ENCODE measurements around the gene DTNBP1.

DTNBP1 gene

GRCh38 chr6:15513131-15513771 lies 149.6 kb downstream of the DTNBP1 start:
- no peak for DNase-seq

GRCh38 chr6:15512721-15513120 lies 150.1 kb downstream of the DTNBP1 start:
- no peak for DNase-seq

- DNase-seq = no peak
These were observed 150.7 kb downstream of the DTNBP1 start for GRCh38 chr6:15512126-15512525.

DNA sequence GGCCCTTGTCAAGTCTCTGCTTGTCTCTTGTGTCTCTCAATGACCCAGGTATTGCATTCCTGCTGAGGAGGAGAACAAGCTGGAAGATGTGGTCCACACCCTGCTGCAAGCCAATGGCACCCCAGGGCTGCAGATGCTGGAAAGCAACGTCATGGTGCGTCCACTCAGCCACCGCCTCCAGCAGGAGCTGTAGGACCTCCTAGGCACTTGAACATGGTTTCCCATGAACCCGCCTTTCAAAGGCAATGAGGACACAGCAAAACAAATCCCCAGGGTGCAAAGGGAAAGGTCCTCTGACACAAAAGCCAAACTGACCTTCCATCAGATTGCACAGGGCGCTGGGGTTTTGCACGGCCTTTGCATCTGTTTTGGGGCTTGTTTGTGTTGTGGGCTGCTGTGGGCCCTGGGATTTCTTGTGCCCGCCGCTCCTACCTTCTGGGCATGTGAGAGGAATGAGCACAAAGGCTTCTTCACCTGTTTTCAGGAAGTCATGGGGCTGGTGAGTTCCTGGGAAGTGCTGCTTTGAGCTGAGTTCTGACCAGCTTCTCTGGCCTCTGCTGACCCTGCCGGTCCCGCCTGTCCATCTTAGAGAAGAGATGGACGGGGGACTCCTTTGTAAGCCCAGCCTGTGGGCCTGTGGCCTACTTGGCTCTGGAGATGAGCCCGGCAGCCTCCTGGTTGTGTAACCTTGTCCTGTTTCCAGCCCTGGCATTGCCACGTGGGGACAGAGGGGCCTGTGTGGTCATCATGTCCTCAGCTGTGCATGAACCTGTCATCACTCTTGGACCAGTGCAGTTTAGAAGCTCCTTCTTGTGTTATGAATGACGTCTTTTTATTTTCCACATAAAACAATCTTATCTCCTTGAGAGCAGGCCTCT lies 151.3 kb downstream of the DTNBP1 start:
- DNase-seq = no peak

GRCh38 chr6:15510536-15511247 lies 152.1 kb downstream of the DTNBP1 start:
- no peak for DNase-seq

GRCh38 chr6:15510121-15510520 lies 152.7 kb downstream of the DTNBP1 start:
- no peak for DNase-seq

- DNase-seq = no peak
These were observed 153.4 kb downstream of the DTNBP1 start for GRCh38 chr6:15509335-15509933.

- no peak for DNase-seq
These were observed 153.9 kb downstream of the DTNBP1 start for GRCh38 chr6:15508931-15509330.

DNA sequence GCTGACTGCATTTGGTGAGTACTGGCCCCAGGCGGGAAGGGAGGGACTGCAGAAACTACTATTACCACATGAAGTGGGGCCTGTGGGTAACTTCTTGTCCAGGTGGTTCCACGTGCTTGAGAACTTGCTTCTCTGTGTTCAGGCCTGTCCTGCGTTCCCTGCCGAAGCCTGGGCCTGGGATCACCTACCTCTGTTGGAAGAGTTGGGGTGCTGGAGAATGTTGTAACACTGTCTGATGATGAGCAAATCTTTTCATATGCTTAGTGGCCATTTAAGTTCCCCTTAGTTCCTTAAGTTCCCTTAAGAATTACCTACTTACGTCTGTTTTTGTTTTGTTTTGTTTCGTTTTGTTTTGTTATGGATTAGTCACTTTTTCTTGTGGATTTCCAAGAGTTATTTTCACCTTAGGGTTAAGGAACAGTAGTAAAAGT lies 154.4 kb downstream of the DTNBP1 start:
- DNase-seq = no peak

DNA sequence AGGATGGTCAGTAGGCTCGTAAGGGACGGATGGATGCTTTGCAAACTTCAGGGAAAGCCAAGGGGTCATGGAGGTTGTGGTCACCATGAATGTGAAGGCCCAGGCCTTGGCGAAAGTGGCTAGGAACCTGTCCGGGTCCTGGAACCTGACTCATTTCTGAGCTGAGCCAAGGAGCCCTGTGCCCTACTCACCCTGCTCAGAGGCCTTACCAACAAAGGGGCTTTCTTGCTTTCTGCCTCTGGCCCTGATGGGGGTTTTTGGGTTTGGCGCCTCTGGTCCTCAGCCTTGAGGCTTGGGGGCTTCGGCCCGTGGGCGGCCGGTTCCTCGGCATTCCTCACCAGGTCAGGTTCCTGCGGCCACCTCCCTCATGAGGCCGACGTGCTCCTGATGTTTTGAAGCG lies 155.1 kb downstream of the DTNBP1 start:
- DNase-seq = no peak

- DNase-seq = no peak
These were observed 155.6 kb downstream of the DTNBP1 start for GRCh38 chr6:15507221-15507620.

- DNase-seq = no peak
These were observed 156.8 kb downstream of the DTNBP1 start for GRCh38 chr6:15506066-15506465.

- no peak for DNase-seq
These were observed 157.3 kb downstream of the DTNBP1 start for GRCh38 chr6:15505463-15505918.

DNA sequence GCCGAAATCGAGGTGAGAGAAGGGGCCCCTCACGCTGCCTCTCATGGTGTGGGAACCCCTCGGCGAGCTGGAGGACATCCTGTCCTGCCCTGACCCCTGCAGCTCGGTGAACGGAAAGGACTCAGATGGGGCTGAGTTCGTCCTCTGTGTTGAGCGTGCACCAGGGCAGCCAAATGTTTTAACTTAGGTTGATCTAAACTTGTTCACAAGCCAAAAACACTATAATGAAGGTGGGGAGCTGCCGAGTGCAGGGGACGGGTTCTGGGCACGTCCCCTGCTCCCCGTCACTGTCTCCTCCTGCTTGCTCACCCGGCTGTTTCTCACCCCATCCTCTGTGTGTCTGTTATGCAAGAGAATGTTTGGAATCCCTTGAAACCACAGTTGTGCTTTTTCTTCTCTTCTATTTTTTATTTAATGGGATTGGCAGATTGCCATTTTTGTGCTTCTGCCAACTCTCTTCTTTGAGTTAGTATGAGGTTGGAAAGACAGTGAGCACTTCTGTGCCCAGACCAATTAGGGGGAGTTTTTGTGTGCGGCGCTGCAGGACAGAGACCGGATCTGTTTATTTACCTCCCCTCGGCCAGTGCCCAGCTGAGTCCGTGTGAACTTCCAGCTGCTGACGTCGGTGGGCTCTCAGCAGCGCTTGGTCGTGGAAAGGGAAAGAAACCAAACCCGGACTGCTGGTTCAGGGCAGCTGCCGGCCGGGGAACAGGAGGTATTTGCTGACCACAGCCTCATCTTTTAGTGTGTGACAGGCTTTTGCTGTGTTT lies 158.1 kb downstream of the DTNBP1 start:
- peak; percentile 15 for DNase-seq

DNA sequence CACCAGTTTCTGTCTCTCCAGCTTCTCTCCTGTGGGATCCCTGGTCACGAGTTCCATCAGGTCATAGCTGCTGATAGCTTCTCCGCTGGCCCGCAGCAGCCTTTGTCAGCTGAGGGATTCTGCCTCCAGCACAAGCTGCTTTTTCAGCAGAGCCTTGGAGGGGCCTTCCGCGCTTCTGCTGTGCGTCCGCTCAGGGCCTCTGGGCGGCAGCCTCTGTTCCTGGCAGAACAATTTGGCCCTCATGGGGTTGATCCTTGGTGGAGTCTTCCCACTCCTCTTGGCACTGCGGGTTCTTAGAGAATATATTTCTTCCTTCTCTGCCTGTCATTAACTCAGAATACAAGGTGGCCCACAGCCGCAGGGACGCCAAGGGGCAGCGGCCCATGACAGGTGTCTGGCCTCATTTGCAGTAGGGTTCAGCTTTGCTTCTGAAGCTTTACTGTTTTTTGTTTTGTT lies 158.8 kb downstream of the DTNBP1 start:
- no peak for DNase-seq

- no peak for DNase-seq
These were observed 159.5 kb downstream of the DTNBP1 start for GRCh38 chr6:15503346-15503680.

DNA sequence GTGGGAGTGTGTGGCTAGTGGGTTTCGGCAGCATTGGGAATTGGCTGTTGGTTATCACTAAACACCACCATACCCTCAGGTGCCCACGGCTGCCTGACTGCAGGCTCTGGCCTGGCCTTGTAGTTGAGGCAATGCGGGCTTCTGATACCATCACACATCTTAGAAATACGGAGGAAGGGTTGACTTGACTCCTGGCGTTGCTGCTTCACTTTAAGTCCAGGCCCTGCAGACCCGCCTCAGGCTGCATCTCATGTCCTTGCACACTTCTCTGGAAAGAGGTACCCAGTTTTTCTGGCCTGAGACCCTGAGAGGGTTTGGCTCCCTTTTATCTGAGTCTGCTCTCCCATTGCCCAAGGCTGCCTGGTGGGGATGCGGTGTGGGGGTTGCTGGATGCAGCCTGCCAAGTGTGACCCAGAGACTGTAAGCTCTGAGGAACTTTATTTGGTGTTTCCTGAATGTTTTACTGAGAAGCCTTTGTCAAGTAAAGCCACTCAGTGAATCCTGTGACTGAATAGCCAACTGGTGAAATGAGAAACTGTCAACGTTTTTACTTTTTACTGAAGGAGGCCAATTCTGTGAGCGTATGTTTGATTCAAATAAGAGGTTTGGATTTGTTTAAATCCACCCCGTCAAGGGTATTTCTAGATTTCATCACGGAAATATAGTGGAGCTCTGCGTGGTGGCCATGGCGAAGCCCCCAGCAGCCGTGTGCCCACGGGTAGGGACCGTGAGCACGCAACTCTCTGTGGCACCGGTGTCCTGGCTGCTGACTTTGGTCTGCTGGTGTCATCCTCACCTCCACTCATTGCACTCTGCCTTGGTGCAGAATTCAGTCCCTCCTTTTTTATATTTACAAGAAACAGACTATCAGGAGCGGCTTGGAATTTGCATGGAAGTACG lies 160.1 kb downstream of the DTNBP1 start:
- no peak for DNase-seq

- no peak for DNase-seq
These were observed 160.9 kb downstream of the DTNBP1 start for GRCh38 chr6:15501826-15502445.

DNA sequence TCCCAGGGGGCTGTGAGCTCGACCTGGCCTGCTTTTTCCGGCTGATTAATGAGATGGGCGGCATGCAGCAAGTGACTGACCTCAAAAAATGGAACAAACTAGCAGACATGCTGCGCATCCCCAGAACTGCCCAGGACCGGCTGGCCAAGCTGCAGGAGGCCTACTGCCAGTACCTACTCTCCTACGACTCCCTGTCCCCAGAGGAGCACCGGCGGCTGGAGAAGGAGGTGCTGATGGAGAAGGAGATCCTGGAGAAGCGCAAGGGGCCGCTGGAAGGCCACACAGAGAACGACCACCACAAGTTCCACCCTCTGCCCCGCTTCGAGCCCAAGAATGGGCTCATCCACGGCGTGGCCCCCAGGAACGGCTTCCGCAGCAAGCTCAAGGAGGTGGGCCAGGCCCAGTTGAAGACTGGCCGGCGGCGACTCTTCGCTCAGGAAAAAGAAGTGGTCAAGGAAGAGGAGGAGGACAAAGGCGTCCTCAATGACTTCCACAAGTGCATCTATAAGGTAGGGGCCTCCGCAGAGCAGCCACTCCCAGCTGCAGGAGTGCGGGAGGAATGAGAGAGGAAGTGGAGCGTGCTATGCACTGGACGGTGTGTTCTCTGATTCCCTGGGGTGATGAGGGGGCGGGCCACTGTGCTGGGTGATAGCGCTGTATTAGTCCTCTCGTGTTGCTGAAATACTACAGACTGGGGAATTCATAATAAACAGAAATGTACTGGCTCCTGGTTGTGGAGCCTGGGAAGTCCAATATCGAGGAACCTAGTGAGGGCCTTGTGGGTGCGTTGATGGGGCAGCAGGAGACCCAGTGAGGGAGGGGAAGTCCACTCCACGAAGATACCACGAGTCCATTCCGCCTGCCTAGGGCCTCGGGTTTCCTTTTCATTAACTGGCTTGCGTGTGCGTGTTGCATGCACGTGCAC lies 161.7 kb downstream of the DTNBP1 start:
- no peak for DNase-seq
